Calu3 (cell line): ENCODE results near the gene NOL12. TPM values are rescaled to one million over a fixed set of nuclear protein-coding genes. Genes with fewer than 3 reads are reported as not detected.

Source experiments
- BruUV-seq: library from RNA; stranded (reverse); fragments of 400-500 nt; replicated peaks from 2 replicates; lab custom pipeline; 2021; lab: Mats Ljungman, UMichigan
- CTCF ChIA-PET: fragments of 300-600 bp; sonication (Branson Sonifier 250); formaldehyde crosslinking; loops from one replicate; lab custom pipeline; 2022; ENCODE audit warnings: antibody characterized with exemption; lab: Charles Lee
- DNase-seq: peaks from one replicate; pipeline ENCODE4 v3.0.0; 2022
- H3K27ac Mint-ChIP-seq: one replicate; pipeline ENCODE4 v1.8.0; 2022; ENCODE audit warnings: mixed read lengths; ENCODE audit not compliant: unreplicated experiment
- H3K27me3 Mint-ChIP-seq: one replicate; pipeline ENCODE4 v1.8.0; 2022; ENCODE audit warnings: mixed read lengths; ENCODE audit not compliant: unreplicated experiment
- H3K36me3 Mint-ChIP-seq: one replicate; pipeline ENCODE4 v1.8.0; 2022; ENCODE audit warnings: mild to moderate bottlenecking, moderate library complexity, mixed read lengths; ENCODE audit not compliant: insufficient read depth, unreplicated experiment
- H3K4me1 Mint-ChIP-seq: one replicate; pipeline ENCODE4 v1.8.0; 2022; ENCODE audit warnings: mild to moderate bottlenecking, low read depth, mixed read lengths; ENCODE audit not compliant: unreplicated experiment
- H3K4me3 Mint-ChIP-seq: one replicate; pipeline ENCODE4 v1.8.0; 2022; ENCODE audit warnings: mild to moderate bottlenecking, low read depth, moderate library complexity, mixed read lengths; ENCODE audit not compliant: unreplicated experiment
- H3K9me3 Mint-ChIP-seq: one replicate; pipeline ENCODE4 v1.8.0; 2022; ENCODE audit warnings: low read depth, mixed read lengths; ENCODE audit not compliant: unreplicated experiment
- CTCF ChIP-seq: fragments of 200-600 bp; IDR thresholded peaks from one replicate; pipeline ENCODE4 v1.8.0; 2022; ENCODE audit warnings: antibody characterized with exemption; ENCODE audit not compliant: unreplicated experiment
- intact Hi-C: fragments of 100-400 bp; cut with micrococcal nuclease; formaldehyde crosslinking; loops from one replicate; pipeline ENCODE4 v1.10.0; 2022; ENCODE audit not compliant: unreplicated experiment
- total RNA-seq: library from RNA; stranded (reverse); gene quantifications from 2 replicates; pipeline ENCODE4 v1.2.3, GENCODE V29; 2022

The NOL12 gene
- total RNA-seq, 1 experiment from 2014 or later = 26.8 TPM

GRCh38 chr22:37641561-37641949 lies 44.6 kb upstream of the NOL12 start:
- no peaks in the 10 kb centered on the region for H3K27me3 Mint-ChIP-seq
- peaks cover 9% of the 10 kb centered on the region for H3K4me1 Mint-ChIP-seq
- no peak overlapping the region for H3K27ac Mint-ChIP-seq
- no peak for DNase-seq
- no peaks in the 10 kb centered on the region for H3K9me3 Mint-ChIP-seq
- peaks cover 56% of the 10 kb centered on the region for H3K36me3 Mint-ChIP-seq
- CTCF ChIA-PET = interaction anchor here (0.8 kb wide), 1 partner anchor 35 kb away, joined by 3 read pairs; no protein-coding TSS in a partner anchor
- BruUV-seq = no TSS peak
- H3K4me3 Mint-ChIP-seq = no peak overlapping the region
- intact Hi-C loops = loop anchor here (10.0 kb wide), 1 partner anchor 153 kb away; no protein-coding TSS in a partner anchor
- TF ChIP-seq CTCF = no peak

GRCh38 chr22:37643225-37643847 lies 42.8 kb upstream of the NOL12 start:
- H3K27ac Mint-ChIP-seq = no peak overlapping the region
- H3K27me3 Mint-ChIP-seq = no peaks in the 10 kb centered on the region
- peak; percentile 92 for DNase-seq
- peaks cover 8% of the 10 kb centered on the region for H3K4me1 Mint-ChIP-seq
- intact Hi-C loops = loop anchor here (1.0 to 10.0 kb wide), 2 partner anchors 38 to 151 kb away; no protein-coding TSS in a partner anchor
- peak; percentile 94 for TF ChIP-seq CTCF
- H3K36me3 Mint-ChIP-seq = peaks cover 49% of the 10 kb centered on the region
- no TSS peak for BruUV-seq
- no peaks in the 10 kb centered on the region for H3K9me3 Mint-ChIP-seq
- CTCF ChIA-PET = interaction anchor here (0.5 to 2.3 kb wide), 23 partner anchors 9 to 373 kb away, joined by 3 to 42 read pairs (median 6); partner anchors contain the start of genes GCAT, GGA1, LGALS1 and NOL12
- H3K4me3 Mint-ChIP-seq = no peak overlapping the region

GRCh38 chr22:37647317-37647716 lies 38.8 kb upstream of the NOL12 start:
- CTCF ChIA-PET = no interaction called here
- BruUV-seq = no TSS peak
- H3K4me3 Mint-ChIP-seq = no peak overlapping the region
- H3K27ac Mint-ChIP-seq = no peak overlapping the region
- H3K36me3 Mint-ChIP-seq = peaks cover 30% of the 10 kb centered on the region
- no peak for TF ChIP-seq CTCF
- no peaks in the 10 kb centered on the region for H3K4me1 Mint-ChIP-seq
- intact Hi-C loops = loop anchor here (10.0 kb wide), 1 partner anchor 147 kb away; no protein-coding TSS in a partner anchor
- DNase-seq = no peak
- no peaks in the 10 kb centered on the region for H3K27me3 Mint-ChIP-seq
- no peaks in the 10 kb centered on the region for H3K9me3 Mint-ChIP-seq

- no peak overlapping the region for H3K27ac Mint-ChIP-seq
- no peak for TF ChIP-seq CTCF
- intact Hi-C loops = loop anchor here (10.0 kb wide), 1 partner anchor 147 kb away; no protein-coding TSS in a partner anchor
- CTCF ChIA-PET = no interaction called here
- H3K4me1 Mint-ChIP-seq = no peaks in the 10 kb centered on the region
- H3K27me3 Mint-ChIP-seq = no peaks in the 10 kb centered on the region
- H3K36me3 Mint-ChIP-seq = peaks cover 26% of the 10 kb centered on the region
- BruUV-seq = no TSS peak
- no peaks in the 10 kb centered on the region for H3K9me3 Mint-ChIP-seq
- no peak for DNase-seq
- no peak overlapping the region for H3K4me3 Mint-ChIP-seq
These were observed 38.2 kb upstream of the NOL12 start for GRCh38 chr22:37647928-37648327.
